ENCODE data around the gene CEP164.

- TF ChIP-seq RFX5 (IDR thresholded peaks at IDR 0.05; ENCODE audit: borderline replicate concordance, low read depth, low read length): no peak
- TF ChIP-seq CTCF (IDR thresholded peaks at IDR 0.05; ENCODE audit: control extremely low read depth in 1 of 3, insufficient read depth in 1 of 3, low read depth in 1 of 3, low read length in 3 of 3): no peak
- no peak for TF ChIP-seq POLR2AphosphoS5 (IDR thresholded peaks at IDR 0.05; ENCODE audit: low read depth, low read length)
- TF ChIP-seq TAF1 (IDR thresholded peaks at IDR 0.05; ENCODE audit: low read depth, low read length): no peak
- no peak for TF ChIP-seq POLR2A (IDR thresholded peaks at IDR 0.05; ENCODE audit: control extremely low read depth in 1 of 2, low read depth in 2 of 2, low read length in 2 of 2)
- TF ChIP-seq EZH2 (IDR thresholded peaks at IDR 0.05; ENCODE audit: low read depth, low read length, severe bottlenecking): no peak
- no peak for TF ChIP-seq EP300 (IDR thresholded peaks at IDR 0.05; ENCODE audit: borderline replicate concordance in 1 of 2, low read depth in 2 of 2, low read length in 2 of 2)
- no peak for TF ChIP-seq JUN (IDR thresholded peaks at IDR 0.05; ENCODE audit: low read depth, low read length)
- TF ChIP-seq SIRT6 (IDR thresholded peaks at IDR 0.05; ENCODE audit: low read length): no peak
- no peak for TF ChIP-seq GABPA (IDR thresholded peaks at IDR 0.05; ENCODE audit: borderline replicate concordance, insufficient read depth, low read length)
- no peak for TF ChIP-seq USF2 (IDR thresholded peaks at IDR 0.05; ENCODE audit: low read length)
- TF ChIP-seq GTF2F1 (IDR thresholded peaks at IDR 0.05; ENCODE audit: borderline replicate concordance, low read depth, low read length): no peak
These were observed 84.1 kb downstream of the CEP164 start for GRCh38 chr11:117411736-117412135.
